Airway epithelial cell (primary cell): ENCODE results near the gene CD320. TPM values are rescaled to one million over a fixed set of nuclear protein-coding genes. Genes with fewer than 3 reads are reported as not detected.

Experiments used
- total RNA-seq: library from RNA; depleted of rRNA; stranded (reverse); fragments of >200 nt; gene quantifications from 2 replicates; pipeline ENCODE4 v1.2.3, GENCODE V29; 2015

Gene CD320
- total RNA-seq = 79.6 and 109 TPM in 2 replicates

GRCh38 chr19:8307965-8308866 is at the start of gene CD320:
Gene CD320 (minus strand): TSS chr19:8308358. CDS start chr19:8308290, 68 bp downstream.

GRCh38 chr19:8342684-8343482 is 34.7 kb upstream of the CD320 start, which contains the start of gene KANK3:
Gene KANK3 (minus strand): TSS chr19:8343262. CDS start chr19:8337828, 5,434 bp downstream.

GRCh38 chr19:8321067-8321985 is 13.2 kb upstream of the CD320 start, which contains the start of the genes NDUFA7 and RPS28:
Gene NDUFA7 (minus strand): TSS chr19:8321375. CDS start chr19:8321358, 17 bp downstream.
Gene RPS28 (plus strand): TSS chr19:8321496. CDS start chr19:8321531, 35 bp downstream.

Other genes starting within 250 kb of the CD320 start
- gene FBN3, start 158.8 kb downstream of the CD320 start, total RNA-seq = not detected in 2 replicates
- 9.2 and 11.9 TPM in 2 replicates for gene CERS4, start 99.0 kb downstream of the CD320 start, total RNA-seq
- 70.2 and 75.2 TPM in 2 replicates for gene NDUFA7, start 13.0 kb upstream of the CD320 start, total RNA-seq
- gene RPS28, start 13.1 kb upstream of the CD320 start, total RNA-seq = 523 and 758 TPM in 2 replicates
- 1.2 and 4.6 TPM in 2 replicates for gene KANK3, start 34.9 kb upstream of the CD320 start, total RNA-seq
- 55.1 and 67.8 TPM in 2 replicates for gene ANGPTL4, start 55.8 kb upstream of the CD320 start, total RNA-seq
- gene RAB11B, start 82.0 kb upstream of the CD320 start, total RNA-seq = 14.4 and 23.9 TPM in 2 replicates
- 44.3 and 51.9 TPM in 2 replicates for gene MARCHF2, start 104.9 kb upstream of the CD320 start, total RNA-seq
- 112 and 123 TPM in 2 replicates for gene HNRNPM, start 136.6 kb upstream of the CD320 start, total RNA-seq
- gene PRAM1, start 194.3 kb upstream of the CD320 start, total RNA-seq = not detected in 2 replicates
- gene ZNF414, start 205.8 kb upstream of the CD320 start, total RNA-seq = 14.5 and 17.3 TPM in 2 replicates